GM21367 (cell line): ENCODE measurements around the gene ABCC11.
"Not testable (repeated sequence)": the region's sequence is repeated elsewhere in the genome, so short reads cannot be mapped to it uniquely, and the experiment has no call there.

ENCODE experiments used
- ATAC-seq: cut with Tn5 transposase; IDR thresholded peaks from one replicate; pipeline ENCODE4 v1.9.1; 2021; ENCODE audit not compliant: unreplicated experiment

Gene ABCC11

GRCh38 chr16:48250520-48251278 is 3.4 kb upstream of the ABCC11 start:
- no peak for ATAC-seq

- no peak for ATAC-seq
Observed at GRCh38 chr16:48246066-48246465, 1.3 kb downstream of the ABCC11 start.

- no peak for ATAC-seq
Observed at GRCh38 chr16:48244863-48245195, 2.5 kb downstream of the ABCC11 start.

GRCh38 chr16:48244080-48244862 is 3.1 kb downstream of the ABCC11 start, which contains the start of gene LONP2:
TSS of gene LONP2 (plus strand) at chr16:48244300. CDS start at chr16:48244389, 89 bp downstream.
- ATAC-seq: peak; percentile 96

- ATAC-seq: not testable (repeated sequence)
Observed at GRCh38 chr16:48240147-48240546, 7.2 kb downstream of the ABCC11 start.

- no peak for ATAC-seq
Observed at GRCh38 chr16:48236286-48236685, 11.1 kb downstream of the ABCC11 start.

- ATAC-seq: no peak
Observed at GRCh38 chr16:48235556-48236136, 11.7 kb downstream of the ABCC11 start.

GRCh38 chr16:48235058-48235555 is 12.2 kb downstream of the ABCC11 start:
- no peak for ATAC-seq

- ATAC-seq: no peak
Observed at GRCh38 chr16:48234630-48235029, 12.7 kb downstream of the ABCC11 start.

- ATAC-seq: no peak
Observed at GRCh38 chr16:48232493-48233040, 14.8 kb downstream of the ABCC11 start.

GRCh38 chr16:48231727-48232492 is 15.4 kb downstream of the ABCC11 start:
- ATAC-seq: peak; percentile 72

- ATAC-seq: no peak
Observed at GRCh38 chr16:48225456-48225855, 21.9 kb downstream of the ABCC11 start.

- ATAC-seq: no peak
Observed at GRCh38 chr16:48223490-48223889, 23.8 kb downstream of the ABCC11 start.

- no peak for ATAC-seq
Observed at GRCh38 chr16:48220891-48221290, 26.4 kb downstream of the ABCC11 start.

GRCh38 chr16:48218473-48218872 is 28.9 kb downstream of the ABCC11 start:
- ATAC-seq: no peak

- no peak for ATAC-seq
Observed at GRCh38 chr16:48217708-48218107, 29.6 kb downstream of the ABCC11 start.

- no peak for ATAC-seq
Observed at GRCh38 chr16:48215738-48216137, 31.6 kb downstream of the ABCC11 start.

- no peak for ATAC-seq
Observed at GRCh38 chr16:48212033-48212432, 35.3 kb downstream of the ABCC11 start.

- no peak for ATAC-seq
Observed at GRCh38 chr16:48210747-48211146, 36.6 kb downstream of the ABCC11 start.

GRCh38 chr16:48206594-48207242 is 40.6 kb downstream of the ABCC11 start:
- ATAC-seq: no peak
